IPS-15b (cell line): ENCODE results near the gene NAA25.

Experiments
- H3K27me3 ChIP-seq: one replicate; pipeline ENCODE4 v1.6.1; 2013; ENCODE audit warnings: low read length; ENCODE audit not compliant: control insufficient read depth, insufficient read depth
- H3K36me3 ChIP-seq: one replicate; pipeline ENCODE4 v1.6.1; 2013; ENCODE audit warnings: low read length; ENCODE audit not compliant: control insufficient read depth, insufficient read depth
- H3K4me1 ChIP-seq: one replicate; pipeline ENCODE4 v1.6.1; 2013; ENCODE audit warnings: mild to moderate bottlenecking, low read length; ENCODE audit not compliant: control insufficient read depth, insufficient read depth
- H3K4me3 ChIP-seq: one replicate; pipeline ENCODE4 v1.5.1; 2013; ENCODE audit warnings: low read depth, low read length
- H3K9ac ChIP-seq: one replicate; pipeline ENCODE4 v1.6.1; 2013; ENCODE audit warnings: low read depth, mild to moderate bottlenecking, low read length
- H3K9me3 ChIP-seq: one replicate; pipeline ENCODE4 v1.6.1; 2013; ENCODE audit warnings: mild to moderate bottlenecking, low read length; ENCODE audit not compliant: control insufficient read depth, insufficient read depth

NAA25 gene

GRCh38 chr12:112031472-112031871 is 77.1 kb downstream of the NAA25 start:
- H3K4me1 ChIP-seq, result peaks cover 8% of the 10 kb centered on the region
- H3K36me3 ChIP-seq, result peaks cover 20% of the 10 kb centered on the region
- no peak overlapping the region for H3K9ac ChIP-seq
- no peaks in the 10 kb centered on the region for H3K27me3 ChIP-seq
- H3K4me3 ChIP-seq, result no peak overlapping the region
- no peaks in the 10 kb centered on the region for H3K9me3 ChIP-seq

- Histone ChIP-seq H3K4me1 (peaks cover 6% of the 10 kb centered on the region), H3K36me3 (peaks cover 20% of the 10 kb centered on the region), H3K9ac (no peak overlapping the region), H3K4me3 (no peak overlapping the region), H3K27me3 (no peaks in the 10 kb centered on the region), H3K9me3 (no peaks in the 10 kb centered on the region)
Observed at GRCh38 chr12:112029301-112029700, 79.3 kb downstream of the NAA25 start.

GRCh38 chr12:112025808-112026375 is 82.7 kb downstream of the NAA25 start:
- Histone ChIP-seq H3K4me3 (no peak overlapping the region), H3K4me1 (no peaks in the 10 kb centered on the region), H3K9me3 (no peaks in the 10 kb centered on the region), H3K9ac (no peak overlapping the region), H3K36me3 (peaks cover 22% of the 10 kb centered on the region), H3K27me3 (no peaks in the 10 kb centered on the region)

DNA sequence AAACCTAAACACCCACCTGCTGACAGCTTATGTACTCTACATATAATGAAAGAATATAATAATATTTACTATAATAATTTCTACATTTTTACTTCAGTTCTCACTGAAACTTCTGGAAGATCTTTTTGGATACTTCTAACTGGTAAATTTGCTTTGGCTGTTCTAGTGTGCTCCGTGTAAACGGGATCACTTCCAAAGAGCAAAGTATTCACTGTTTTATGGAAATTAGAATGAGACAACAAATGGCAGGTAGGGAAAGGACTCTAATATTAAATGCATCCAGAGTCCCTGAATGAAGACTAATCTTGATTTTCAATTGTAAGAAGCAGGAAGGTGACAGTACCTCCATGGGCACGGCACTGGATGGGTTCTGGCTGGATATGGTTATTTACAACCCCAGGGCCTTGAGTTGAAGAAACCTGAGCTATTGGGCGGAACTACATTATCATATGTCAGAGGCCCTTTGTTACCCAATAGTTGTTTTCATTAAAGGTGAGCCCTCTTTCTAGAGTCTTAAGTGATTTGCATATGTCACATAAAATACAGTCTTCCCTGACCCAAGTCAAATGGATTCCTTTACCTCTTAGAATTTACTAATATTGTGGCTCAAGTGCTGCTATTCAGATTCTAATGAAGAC is 84.7 kb downstream of the NAA25 start:
- Histone ChIP-seq H3K27me3 (no peaks in the 10 kb centered on the region), H3K4me1 (no peaks in the 10 kb centered on the region), H3K36me3 (peaks cover 28% of the 10 kb centered on the region), H3K9ac (no peak overlapping the region), H3K9me3 (no peaks in the 10 kb centered on the region), H3K4me3 (no peak overlapping the region)

DNA sequence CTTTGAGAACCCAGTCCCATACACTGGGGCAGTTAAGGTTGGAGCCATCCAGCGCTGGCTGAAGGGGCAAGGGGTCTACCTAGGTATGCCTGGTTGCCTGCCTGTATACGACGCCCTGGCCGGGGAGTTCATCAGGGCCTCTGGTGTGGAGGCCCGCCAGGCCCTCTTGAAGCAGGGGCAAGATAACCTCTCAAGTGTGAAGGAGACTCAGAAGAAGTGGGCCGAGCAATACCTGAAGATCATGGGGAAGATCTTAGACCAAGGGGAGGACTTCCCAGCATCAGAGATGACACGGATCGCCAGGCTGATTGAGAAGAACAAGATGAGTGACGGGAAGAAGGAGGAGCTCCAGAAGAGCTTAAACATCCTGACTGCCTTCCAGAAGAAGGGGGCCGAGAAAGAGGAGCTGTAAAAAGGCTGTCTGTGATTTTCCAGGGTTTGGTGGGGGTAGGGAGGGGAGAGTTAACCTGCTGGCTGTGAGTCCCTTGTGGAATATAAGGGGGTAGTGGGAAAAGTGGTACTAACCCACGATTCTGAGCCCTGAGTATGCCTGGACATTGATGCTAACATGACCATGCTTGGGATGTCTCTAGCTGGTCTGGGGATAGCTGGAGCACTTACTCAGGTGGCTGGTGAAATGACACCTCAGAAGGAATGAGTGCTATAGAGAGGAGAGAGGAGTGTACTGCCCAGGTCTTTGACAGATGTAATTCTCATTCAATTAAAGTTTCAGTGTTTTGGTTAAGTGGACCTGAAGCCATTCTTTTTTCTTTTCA is 86.2 kb downstream of the NAA25 start:
- H3K36me3 ChIP-seq, result peaks cover 28% of the 10 kb centered on the region

DNA sequence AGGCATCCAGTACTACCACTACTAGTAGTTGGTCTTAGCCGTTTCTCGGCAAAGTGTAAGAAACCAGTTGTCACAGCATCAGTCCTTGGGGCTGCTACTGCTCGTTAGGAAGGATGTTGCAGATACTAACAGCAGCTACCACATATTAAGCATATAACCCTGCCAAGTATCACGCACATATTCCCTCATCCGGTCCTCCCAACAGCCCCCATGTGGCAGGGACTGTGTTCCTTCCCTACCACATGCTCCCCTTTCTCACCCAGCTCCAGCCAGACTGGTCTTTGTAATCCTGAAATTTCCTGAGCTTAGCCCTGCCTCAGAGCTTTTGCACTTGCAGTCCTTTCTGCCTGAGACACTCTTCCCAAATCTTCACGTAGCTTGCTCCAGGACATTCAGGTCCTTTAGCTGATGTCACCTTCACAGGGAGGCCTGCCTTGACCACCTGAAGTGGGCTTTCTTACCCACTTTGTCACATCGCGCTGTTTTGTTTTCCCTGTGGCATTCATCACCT is 87.6 kb downstream of the NAA25 start:
- H3K9ac ChIP-seq, result no peak overlapping the region
- no peak overlapping the region for H3K4me3 ChIP-seq
- H3K36me3 ChIP-seq, result peaks cover 28% of the 10 kb centered on the region
- H3K4me1 ChIP-seq, result no peaks in the 10 kb centered on the region
- H3K9me3 ChIP-seq, result no peaks in the 10 kb centered on the region
- no peaks in the 10 kb centered on the region for H3K27me3 ChIP-seq

More for the DNA sequence above, 86.2 kb downstream of the NAA25 start:
- Histone ChIP-seq H3K9me3 (no peaks in the 10 kb centered on the region), H3K9ac (no peak overlapping the region), H3K4me1 (no peaks in the 10 kb centered on the region), H3K27me3 (no peaks in the 10 kb centered on the region), H3K4me3 (no peak overlapping the region)

DNA sequence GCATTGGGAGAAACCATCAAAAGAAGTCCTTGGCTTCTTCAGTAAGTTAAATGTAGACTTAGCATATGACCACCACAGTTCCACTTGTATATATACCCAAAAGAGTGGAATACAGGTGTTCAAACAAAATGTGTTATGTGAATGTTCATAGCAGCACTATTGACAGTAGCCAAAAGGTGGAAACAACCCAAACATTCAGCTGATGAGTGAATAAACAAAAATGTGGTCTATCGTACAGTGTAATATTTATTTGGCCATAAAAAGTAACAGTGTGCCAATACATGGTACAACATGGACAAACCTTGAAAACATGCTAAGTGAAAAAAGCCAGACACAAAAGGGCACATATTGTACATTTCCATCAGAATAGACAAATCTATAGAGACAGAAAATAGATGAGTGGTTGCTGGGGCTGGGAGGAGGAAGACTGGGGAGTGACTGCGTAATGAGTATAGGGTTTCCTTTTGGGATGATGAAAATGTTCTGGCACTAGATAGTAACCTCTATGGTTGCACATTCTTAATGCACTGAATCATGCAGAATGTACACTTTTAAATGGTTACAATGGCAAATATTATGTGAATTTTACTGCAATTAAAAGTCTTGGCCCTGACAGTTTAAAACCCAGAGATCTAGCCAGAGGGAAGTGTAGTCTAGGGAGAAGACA is 89.9 kb downstream of the NAA25 start:
- H3K27me3 ChIP-seq, result no peaks in the 10 kb centered on the region
- H3K36me3 ChIP-seq, result peaks cover 28% of the 10 kb centered on the region
- H3K4me1 ChIP-seq, result peaks cover 5% of the 10 kb centered on the region
- no peak overlapping the region for H3K4me3 ChIP-seq
- no peaks in the 10 kb centered on the region for H3K9me3 ChIP-seq
- no peak overlapping the region for H3K9ac ChIP-seq

DNA sequence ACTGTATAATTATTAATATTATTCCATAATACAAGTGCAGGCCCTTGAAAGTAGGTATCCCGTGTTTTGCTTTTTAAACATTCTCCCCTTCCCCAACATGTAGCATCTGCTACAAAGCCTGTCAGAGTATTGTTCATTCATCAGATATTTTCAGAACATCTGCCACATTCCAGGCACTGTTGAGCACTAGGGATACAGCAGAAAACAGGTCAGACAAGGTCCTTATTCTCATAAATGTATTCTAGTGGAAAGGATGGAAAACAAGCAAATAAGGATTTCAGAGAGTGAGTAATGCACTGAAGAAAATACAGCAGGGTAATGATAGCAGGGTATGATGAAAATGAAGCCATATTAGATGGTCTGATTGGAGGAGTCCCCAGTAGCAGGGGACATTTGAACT is 91.5 kb downstream of the NAA25 start:
- peaks cover 20% of the 10 kb centered on the region for H3K36me3 ChIP-seq

GRCh38 chr12:112015938-112016337 is 92.6 kb downstream of the NAA25 start:
- H3K4me3 ChIP-seq, result no peak overlapping the region
- H3K27me3 ChIP-seq, result no peaks in the 10 kb centered on the region
- no peaks in the 10 kb centered on the region for H3K9me3 ChIP-seq
- peaks cover 12% of the 10 kb centered on the region for H3K36me3 ChIP-seq
- H3K9ac ChIP-seq, result no peak overlapping the region
- H3K4me1 ChIP-seq, result peaks cover 7% of the 10 kb centered on the region

More for the DNA sequence above, 91.5 kb downstream of the NAA25 start:
- Histone ChIP-seq H3K9me3 (no peaks in the 10 kb centered on the region), H3K4me3 (no peak overlapping the region), H3K27me3 (no peaks in the 10 kb centered on the region), H3K9ac (no peak overlapping the region), H3K4me1 (peaks cover 5% of the 10 kb centered on the region)

GRCh38 chr12:112013601-112014402 is 94.8 kb downstream of the NAA25 start:
- no peaks in the 10 kb centered on the region for H3K9me3 ChIP-seq
- H3K9ac ChIP-seq, result peak overlapping the region; percentile 87
- H3K36me3 ChIP-seq, result no peaks in the 10 kb centered on the region
- H3K4me3 ChIP-seq, result peak overlapping the region; percentile 97
- peaks cover 7% of the 10 kb centered on the region for H3K4me1 ChIP-seq
- no peaks in the 10 kb centered on the region for H3K27me3 ChIP-seq
